ENCODE results near the gene STK32A. TPM values are rescaled to one million over a fixed set of nuclear protein-coding genes. Genes with fewer than 3 reads are reported as not detected.

Gene STK32A
- polyA plus RNA-seq, 2 of the 4 experiments (the other 2 are of a cell fraction) = 0.45 to 1.2 TPM

DNA sequence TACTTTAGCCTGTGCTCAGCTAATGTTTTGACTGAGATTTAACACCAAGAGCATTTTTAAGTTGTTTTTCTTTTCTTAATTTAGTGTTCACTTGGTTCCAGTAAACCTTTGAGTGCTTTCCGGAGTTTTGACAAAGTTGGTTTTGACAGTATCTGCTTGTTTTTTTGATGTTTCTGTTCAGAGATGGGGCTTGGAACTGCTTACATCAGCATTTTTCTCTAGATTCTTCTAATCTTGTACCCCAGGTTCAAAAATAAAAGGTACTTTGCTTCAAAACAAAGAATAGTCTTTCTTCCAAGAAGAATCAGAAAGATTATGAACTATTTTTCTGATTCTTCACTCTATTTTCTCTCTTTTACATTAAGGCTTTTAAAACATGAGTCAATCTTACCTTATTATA is 142.9 kb downstream of the STK32A start:
- DNase-seq (ENCODE audit: low read depth in 1 of 2, low spot score in 1 of 2) (no peak), FAIRE-seq (no peak), ATAC-seq (no peak)
- Histone ChIP-seq H3K4me1 (no peaks in the 10 kb centered on the region), H3K4me3 (no peak overlapping the region), H3K4me2 (no peak overlapping the region), H3K9me3 (peaks cover 4% of the 10 kb centered on the region; the same call in 2 of the 3 replicates), H3K27ac (no peak overlapping the region)
- TF ChIP-seq MAFK (IDR thresholded peaks at IDR 0.05; ENCODE audit: partially characterized antibody) (peak; percentile 93), ESRRA (IDR thresholded peaks at IDR 0.05; ENCODE audit: borderline replicate concordance, low read length) (no peak), CHD2 (IDR thresholded peaks at IDR 0.05; ENCODE audit: low read length, partially characterized antibody) (no peak), EHF (CRISPR knock-in tag; IDR thresholded peaks at IDR 0.05) (no peak), NR3C1 (IDR thresholded peaks at IDR 0.05) (no peak)
- TF ChIP-seq, protein P1, sequence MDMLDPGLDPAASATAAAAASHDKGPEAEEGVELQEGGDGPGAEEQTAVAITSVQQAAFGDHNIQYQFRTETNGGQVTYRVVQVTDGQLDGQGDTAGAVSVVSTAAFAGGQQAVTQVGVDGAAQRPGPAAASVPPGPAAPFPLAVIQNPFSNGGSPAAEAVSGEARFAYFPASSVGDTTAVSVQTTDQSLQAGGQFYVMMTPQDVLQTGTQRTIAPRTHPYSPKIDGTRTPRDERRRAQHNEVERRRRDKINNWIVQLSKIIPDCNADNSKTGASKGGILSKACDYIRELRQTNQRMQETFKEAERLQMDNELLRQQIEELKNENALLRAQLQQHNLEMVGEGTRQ (IDR thresholded peaks at IDR 0.05) = no peak
- TF ChIP-seq, protein P2, sequence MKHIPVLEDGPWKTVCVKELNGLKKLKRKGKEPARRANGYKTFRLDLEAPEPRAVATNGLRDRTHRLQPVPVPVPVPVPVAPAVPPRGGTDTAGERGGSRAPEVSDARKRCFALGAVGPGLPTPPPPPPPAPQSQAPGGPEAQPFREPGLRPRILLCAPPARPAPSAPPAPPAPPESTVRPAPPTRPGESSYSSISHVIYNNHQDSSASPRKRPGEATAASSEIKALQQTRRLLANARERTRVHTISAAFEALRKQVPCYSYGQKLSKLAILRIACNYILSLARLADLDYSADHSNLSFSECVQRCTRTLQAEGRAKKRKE (CRISPR knock-in tag; IDR thresholded peaks at IDR 0.05; ENCODE audit: low read depth) = no peak
- TF ChIP-seq, protein P3, sequence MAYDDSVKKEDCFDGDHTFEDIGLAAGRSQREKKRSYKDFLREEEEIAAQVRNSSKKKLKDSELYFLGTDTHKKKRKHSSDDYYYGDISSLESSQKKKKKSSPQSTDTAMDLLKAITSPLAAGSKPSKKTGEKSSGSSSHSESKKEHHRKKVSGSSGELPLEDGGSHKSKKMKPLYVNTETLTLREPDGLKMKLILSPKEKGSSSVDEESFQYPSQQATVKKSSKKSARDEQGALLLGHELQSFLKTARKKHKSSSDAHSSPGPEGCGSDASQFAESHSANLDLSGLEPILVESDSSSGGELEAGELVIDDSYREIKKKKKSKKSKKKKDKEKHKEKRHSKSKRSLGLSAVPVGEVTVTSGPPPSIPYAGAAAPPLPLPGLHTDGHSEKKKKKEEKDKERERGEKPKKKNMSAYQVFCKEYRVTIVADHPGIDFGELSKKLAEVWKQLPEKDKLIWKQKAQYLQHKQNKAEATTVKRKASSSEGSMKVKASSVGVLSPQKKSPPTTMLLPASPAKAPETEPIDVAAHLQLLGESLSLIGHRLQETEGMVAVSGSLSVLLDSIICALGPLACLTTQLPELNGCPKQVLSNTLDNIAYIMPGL (CRISPR knock-in tag; IDR thresholded peaks at IDR 0.05; ENCODE audit: borderline replicate concordance) = no peak
- WGBS (ENCODE audit: missing lambda C conversion rate) = 90% methylated on average over 1 of the region's 1 CpG
- ChIA-PET POLR2A (no interaction called here), CTCF (no interaction called here)

- WGBS (ENCODE audit: missing lambda C conversion rate) = 29% methylated on average over 3 of the region's 3 CpGs
- Histone ChIP-seq H3K27ac (no peak overlapping the region), H3K4me3 (no peak overlapping the region), H3K4me1 (no peaks in the 10 kb centered on the region), H3K4me2 (no peak overlapping the region), H3K9me3 (peaks cover 4% of the 10 kb centered on the region; the same call in 2 of the 3 replicates)
- no peak for TF ChIP-seq HEYL (CRISPR knock-in tag; IDR thresholded peaks at IDR 0.05)
- no peak for TF ChIP-seq NFE2L2 (conservative IDR thresholded peaks at IDR 0.05; ENCODE audit: low read length)
- TF ChIP-seq JUN (IDR thresholded peaks at IDR 0.05) = no peak
- TF ChIP-seq, protein P4, sequence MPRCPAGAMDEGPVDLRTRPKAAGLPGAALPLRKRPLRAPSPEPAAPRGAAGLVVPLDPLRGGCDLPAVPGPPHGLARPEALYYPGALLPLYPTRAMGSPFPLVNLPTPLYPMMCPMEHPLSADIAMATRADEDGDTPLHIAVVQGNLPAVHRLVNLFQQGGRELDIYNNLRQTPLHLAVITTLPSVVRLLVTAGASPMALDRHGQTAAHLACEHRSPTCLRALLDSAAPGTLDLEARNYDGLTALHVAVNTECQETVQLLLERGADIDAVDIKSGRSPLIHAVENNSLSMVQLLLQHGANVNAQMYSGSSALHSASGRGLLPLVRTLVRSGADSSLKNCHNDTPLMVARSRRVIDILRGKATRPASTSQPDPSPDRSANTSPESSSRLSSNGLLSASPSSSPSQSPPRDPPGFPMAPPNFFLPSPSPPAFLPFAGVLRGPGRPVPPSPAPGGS (IDR thresholded peaks at IDR 0.05) = no peak
- TF ChIP-seq HOXB13 (CRISPR knock-in tag; IDR thresholded peaks at IDR 0.05; ENCODE audit: low read depth) = no peak
- no peak for TF ChIP-seq HDAC2 (IDR thresholded peaks at IDR 0.05)
- no peak for TF ChIP-seq SREBF2 (IDR thresholded peaks at IDR 0.05)
- no peak for TF ChIP-seq FOSB (CRISPR knock-in tag; IDR thresholded peaks at IDR 0.05)
- TF ChIP-seq ZSCAN20 (CRISPR knock-in tag; IDR thresholded peaks at IDR 0.05) = no peak
- TF ChIP-seq EHMT2 (IDR thresholded peaks at IDR 0.05; ENCODE audit: low read depth) = no peak
- no peak for TF ChIP-seq CEBPB (IDR thresholded peaks at IDR 0.05)
- TF ChIP-seq NPAS2 (CRISPR knock-in tag; IDR thresholded peaks at IDR 0.05; ENCODE audit: borderline replicate concordance) = no peak
- no peak for TF ChIP-seq FOXS1 (CRISPR knock-in tag; IDR thresholded peaks at IDR 0.05)
- no peak for TF ChIP-seq REST (IDR thresholded peaks at IDR 0.05)
- TF ChIP-seq ZC3H11A (IDR thresholded peaks at IDR 0.05) = no peak
- no peak for TF ChIP-seq POLR2A (IDR thresholded peaks at IDR 0.05; ENCODE audit: low read length)
- TF ChIP-seq ESRRA (IDR thresholded peaks at IDR 0.05; ENCODE audit: borderline replicate concordance, low read length) = no peak
- no peak for TF ChIP-seq MYC (IDR thresholded peaks at IDR 0.05; ENCODE audit: borderline replicate concordance, low read length)
- CTCF ChIA-PET = interaction anchor here (0.6 to 4.0 kb wide), 3 partner anchors 10 to 247 kb away, joined by 3 to 14 read pairs (median 5); partner anchors contain the start of gene DPYSL3
- no peak for FAIRE-seq
- POLR2A ChIA-PET = no interaction called here
- no peak for DNase-seq (ENCODE audit: low read depth in 1 of 2, low spot score in 1 of 2)
- no peak for ATAC-seq
These were observed 146.7 kb downstream of the STK32A start for GRCh38 chr5:147381555-147381954.

Data from A549 (cell line).